ENCODE results near the gene LMCD1. TPM values are rescaled to one million over a fixed set of nuclear protein-coding genes. Genes with fewer than 3 reads are reported as not detected.

LMCD1 gene
- total RNA-seq, 1 donor from 2014 or later, result 43.3 TPM

GRCh38 chr3:8618950-8619349 is 117.3 kb downstream of the LMCD1 start:
- DNase-seq (ENCODE audit: low spot score), result no peak

GRCh38 chr3:8619548-8619947 is 117.9 kb downstream of the LMCD1 start:
- DNase-seq (ENCODE audit: low spot score), result no peak

GRCh38 chr3:8621141-8621540 is 119.5 kb downstream of the LMCD1 start:
- no peak for DNase-seq (ENCODE audit: low spot score)

GRCh38 chr3:8621872-8622271 is 120.2 kb downstream of the LMCD1 start:
- no peak for DNase-seq (ENCODE audit: low spot score)

GRCh38 chr3:8622873-8623691 is 121.5 kb downstream of the LMCD1 start:
- peak; percentile 64 for DNase-seq (ENCODE audit: low spot score)

- no peak for DNase-seq (ENCODE audit: low spot score)
Observed at GRCh38 chr3:8623741-8624140, 122.1 kb downstream of the LMCD1 start.

Other genes starting within 250 kb of the LMCD1 start
- 0.55 TPM for gene SSUH2, start 143.0 kb downstream of the LMCD1 start, total RNA-seq
- not detected for gene CAV3, start 232.0 kb downstream of the LMCD1 start, total RNA-seq